ENCODE results near the gene TIPARP.

DNA sequence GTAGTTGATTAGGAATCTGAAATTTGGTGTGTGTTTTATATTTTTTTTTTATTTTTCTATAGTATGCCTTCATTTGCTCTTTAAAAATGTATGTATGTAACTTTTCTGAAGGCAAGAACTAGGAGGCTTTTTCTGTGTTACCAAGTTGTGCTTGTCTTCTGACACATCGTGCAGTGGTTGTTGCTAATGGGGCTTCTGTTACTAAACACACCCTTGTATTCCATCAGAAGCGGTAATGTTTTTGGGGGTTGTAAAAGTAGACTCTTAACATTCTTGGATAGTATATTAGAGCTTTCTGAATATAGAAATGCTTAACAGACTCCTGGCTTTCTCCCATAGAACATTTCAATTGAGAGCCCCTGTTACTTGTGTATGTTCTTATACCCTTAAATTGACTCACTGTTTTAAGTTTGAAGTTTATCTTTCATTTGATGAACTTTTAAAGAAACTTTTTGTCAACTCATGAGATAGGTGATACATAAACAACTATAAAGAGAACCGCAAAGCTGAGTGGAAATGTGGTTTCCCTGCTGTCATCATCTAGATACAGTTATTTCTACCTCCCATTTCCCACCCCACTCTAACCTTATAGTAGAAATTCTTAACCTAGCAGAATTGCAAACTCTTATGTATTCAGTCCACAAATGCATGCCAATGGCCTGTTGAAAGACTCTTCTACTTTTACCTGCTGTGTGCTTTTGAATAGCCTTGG, 2.5 kb downstream of the TIPARP start:
- TF ChIP-seq CTCF (IDR thresholded peaks at IDR 0.05) (no peak), POLR2A (IDR thresholded peaks at IDR 0.05) (no peak)
